HG03066 (cell line): ENCODE data around the gene OR5A2.
"Not testable (repeated sequence)": the region's sequence is repeated elsewhere in the genome, so short reads cannot be mapped to it uniquely, and the experiment has no call there.

Source experiments
- ATAC-seq: cut with Tn5 transposase; IDR thresholded peaks from one replicate; pipeline ENCODE4 v1.9.1; 2021; ENCODE audit warnings: low read depth; ENCODE audit not compliant: unreplicated experiment

The OR5A2 gene

GRCh38 chr11:59400461-59401261, 25.6 kb downstream of the OR5A2 start:
- ATAC-seq = no peak

- ATAC-seq = no peak
Measured at GRCh38 chr11:59394186-59394585, 32.0 kb downstream of the OR5A2 start.

- peak; percentile 88 for ATAC-seq
Measured at GRCh38 chr11:59380263-59381059, 45.8 kb downstream of the OR5A2 start.

GRCh38 chr11:59372324-59372723, 53.9 kb downstream of the OR5A2 start:
- not testable (repeated sequence) for ATAC-seq

- ATAC-seq = no peak
Measured at GRCh38 chr11:59368238-59369022, 57.8 kb downstream of the OR5A2 start.
